ENCODE data around the gene MS4A10.

The MS4A10 gene

DNA sequence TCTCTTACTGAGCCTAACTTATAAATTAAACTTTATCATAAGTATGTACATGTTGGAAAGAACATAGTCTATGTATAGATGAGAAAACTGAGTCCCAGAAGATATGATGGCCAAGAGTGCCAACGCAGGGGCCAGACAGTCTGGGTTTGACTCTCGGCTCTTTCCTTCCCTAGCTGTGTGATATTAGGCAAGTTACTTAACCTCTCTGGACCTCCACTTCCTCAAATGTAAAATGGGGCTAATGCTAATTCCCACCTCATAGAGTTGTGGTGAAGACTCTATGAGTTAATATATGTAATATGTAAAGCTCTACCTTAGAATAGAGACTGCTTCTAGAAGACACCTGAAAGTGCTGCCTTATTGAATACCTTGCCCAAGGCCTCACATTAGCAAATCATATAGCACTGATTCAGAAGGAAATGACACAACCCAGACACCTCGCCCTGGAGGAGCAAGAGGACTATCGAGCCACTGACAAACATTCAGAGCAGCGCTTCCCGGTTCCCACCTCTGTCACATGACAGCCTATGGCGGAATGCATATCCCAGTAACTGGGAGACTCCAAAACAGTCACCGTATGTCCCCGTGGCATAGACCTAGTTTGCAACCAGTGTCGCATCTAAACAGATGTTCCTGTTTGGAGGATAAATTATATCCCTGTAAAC, 45.5 kb downstream of the MS4A10 start:
- DNase-seq = no peak

DNA sequence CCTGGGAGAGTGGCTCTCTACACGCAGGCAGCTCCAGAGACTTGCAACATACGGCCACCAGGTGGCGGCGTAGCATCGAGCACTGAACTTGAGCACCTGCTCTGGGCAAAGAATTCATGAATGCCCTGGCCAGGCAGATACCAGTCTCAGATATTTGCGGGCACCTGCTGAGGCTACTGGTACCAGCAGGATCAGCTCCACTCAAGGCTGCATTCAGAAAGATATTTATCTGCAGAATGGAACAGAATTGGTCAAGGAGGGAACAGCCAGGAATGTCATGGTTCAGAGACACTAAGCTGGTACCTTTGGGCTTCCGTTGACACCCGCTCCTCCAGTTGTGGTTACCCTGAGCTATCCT, 46.0 kb downstream of the MS4A10 start:
- DNase-seq = peak; percentile 7 to 81 (median 64)

GRCh38 chr11:60831501-60832079, 46.5 kb downstream of the MS4A10 start:
- DNase-seq = no peak

GRCh38 chr11:60834742-60835533, 49.8 kb downstream of the MS4A10 start:
- DNase-seq = no peak

GRCh38 chr11:60835534-60835846, 50.4 kb downstream of the MS4A10 start:
- no peak for DNase-seq

DNA sequence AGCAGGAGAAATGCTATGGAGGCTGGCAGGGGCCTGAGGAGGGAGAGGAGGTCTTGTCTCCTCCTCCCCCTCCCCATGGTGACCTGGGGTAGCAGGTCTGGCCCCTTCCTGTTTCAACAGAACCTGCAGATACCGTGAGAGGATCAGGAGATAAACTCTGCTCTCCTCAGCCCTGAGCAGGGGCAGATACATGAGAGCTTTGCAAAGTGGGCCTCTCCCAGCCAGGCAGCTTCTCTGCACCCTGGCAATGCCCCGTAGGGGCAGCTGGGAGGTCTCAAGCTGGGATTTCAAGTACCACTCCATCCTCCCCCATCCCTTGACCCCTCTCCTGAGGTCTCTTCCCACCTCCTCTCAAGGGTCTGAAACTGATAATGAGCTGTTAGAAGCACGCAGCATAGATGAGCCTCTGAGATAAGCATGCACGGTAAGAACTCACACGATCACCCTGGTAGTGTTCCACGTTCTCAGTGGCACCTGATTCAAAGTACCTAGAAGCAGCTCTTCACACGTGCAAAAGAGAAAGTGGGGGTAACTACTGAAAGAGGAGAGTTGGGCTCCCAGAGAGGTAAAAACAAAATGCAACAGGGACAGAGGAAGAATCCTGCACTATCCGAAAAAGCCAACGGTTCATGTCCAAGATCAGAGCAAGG, 51.9 kb downstream of the MS4A10 start:
- DNase-seq = no peak

DNA sequence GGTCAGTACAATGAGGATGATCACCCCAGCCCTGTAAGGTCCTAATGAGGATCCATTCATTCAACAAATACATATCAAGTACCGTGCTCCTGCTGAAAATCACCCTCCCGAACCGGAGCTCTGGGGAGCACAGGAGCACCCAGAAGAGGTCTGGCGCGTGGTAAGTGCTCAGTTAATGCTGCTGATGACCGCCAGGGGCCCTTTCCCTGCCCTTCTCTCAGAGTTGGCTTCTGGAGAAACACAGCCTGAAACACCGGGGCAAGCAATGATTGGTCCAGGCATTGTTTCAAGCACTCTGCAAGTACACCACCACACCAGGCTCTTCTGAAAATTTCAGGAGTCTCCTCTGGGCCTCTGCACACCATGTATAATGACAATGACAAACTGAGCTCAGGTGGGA, 53.0 kb downstream of the MS4A10 start:
- DNase-seq = no peak

DNA sequence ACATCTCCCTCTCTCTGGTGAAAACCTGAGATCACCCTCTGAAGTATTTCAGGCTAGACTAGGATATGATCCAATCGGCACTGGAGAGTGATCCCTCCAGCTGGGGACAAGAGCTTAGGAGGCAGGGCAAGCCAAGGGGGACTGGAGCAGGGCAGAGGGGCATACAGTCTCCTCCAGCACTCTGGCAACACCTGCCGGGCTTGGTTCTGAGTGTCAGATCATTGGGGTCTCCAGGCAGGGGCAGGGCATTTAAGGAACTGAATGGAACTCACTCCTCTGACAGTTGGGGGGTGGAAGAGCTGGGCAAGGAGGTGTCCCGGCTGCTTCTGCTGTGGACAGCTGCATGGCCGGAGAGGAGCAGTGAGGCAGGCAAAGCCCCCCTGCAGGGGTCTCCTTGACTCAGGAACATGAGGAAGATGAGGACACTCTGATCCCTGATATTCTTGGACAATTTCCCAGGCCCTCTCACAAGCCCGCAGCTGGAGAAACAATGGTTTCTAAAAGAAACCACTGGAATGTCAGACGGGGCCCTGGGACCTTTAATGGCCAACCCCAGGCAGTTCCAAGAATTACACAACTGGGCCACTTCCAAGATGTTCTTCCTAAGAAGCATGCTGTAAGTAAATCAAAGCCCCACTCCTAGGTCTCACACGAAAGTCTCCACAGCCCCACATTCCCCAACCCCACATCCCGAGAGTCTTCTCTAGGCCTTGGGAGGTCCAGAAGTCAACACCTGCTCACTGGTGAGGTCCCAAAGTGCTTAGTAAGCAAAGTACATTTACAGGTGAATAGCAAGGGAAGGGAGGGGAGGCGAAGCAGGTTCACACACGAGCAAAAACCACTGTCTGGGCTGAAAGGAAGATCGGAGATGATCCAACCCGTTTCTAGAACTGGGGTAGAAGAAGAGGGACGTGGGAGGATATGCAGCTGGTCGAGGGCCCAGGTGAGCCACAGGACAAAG, 55.6 kb downstream of the MS4A10 start:
- DNase-seq = peak in 1 of 14 donors; percentile 8

DNA sequence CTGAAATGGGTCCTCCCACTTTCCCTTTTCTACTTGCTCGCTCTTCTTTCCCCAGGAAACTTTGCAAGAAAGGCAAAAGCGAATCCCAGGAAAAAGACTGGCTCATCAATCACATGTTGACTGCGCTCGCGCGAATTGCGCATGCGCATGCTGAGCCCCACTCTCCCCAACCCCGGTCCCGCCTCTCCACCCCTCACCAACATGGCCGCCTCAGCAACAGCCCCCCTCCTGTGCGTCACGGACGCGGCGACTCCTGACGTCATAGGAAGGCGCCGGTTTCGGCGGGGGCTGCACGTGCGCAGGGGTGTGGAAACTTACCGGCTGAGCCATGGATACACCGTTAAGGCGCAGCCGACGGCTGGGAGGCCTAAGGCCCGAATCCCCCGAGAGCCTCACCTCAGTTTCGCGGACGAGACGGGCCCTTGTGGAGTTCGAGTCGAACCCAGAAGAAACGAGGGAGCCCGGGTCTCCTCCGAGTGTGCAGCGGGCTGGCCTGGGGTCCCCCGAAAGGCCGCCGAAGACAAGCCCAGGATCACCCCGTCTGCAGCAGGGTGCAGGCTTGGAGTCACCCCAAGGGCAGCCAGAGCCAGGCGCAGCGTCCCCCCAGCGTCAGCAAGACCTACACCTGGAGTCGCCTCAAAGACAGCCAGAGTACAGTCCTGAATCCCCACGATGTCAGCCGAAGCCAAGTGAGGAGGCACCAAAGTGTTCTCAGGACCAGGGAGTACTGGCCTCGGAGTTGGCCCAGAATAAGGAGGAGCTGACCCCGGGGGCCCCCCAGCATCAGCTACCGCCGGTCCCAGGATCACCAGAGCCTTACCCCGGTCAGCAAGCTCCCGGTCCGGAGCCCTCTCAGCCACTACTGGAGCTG, 56.9 kb downstream of the MS4A10 start, which contains the start of gene CCDC86:
TSS of gene CCDC86 (plus strand) at position 317 of the 871 bp plus-strand sequence. CDS start at position 329, 12 bp downstream.
- peak; percentile 83 to 96 (median 92) for DNase-seq

DNA sequence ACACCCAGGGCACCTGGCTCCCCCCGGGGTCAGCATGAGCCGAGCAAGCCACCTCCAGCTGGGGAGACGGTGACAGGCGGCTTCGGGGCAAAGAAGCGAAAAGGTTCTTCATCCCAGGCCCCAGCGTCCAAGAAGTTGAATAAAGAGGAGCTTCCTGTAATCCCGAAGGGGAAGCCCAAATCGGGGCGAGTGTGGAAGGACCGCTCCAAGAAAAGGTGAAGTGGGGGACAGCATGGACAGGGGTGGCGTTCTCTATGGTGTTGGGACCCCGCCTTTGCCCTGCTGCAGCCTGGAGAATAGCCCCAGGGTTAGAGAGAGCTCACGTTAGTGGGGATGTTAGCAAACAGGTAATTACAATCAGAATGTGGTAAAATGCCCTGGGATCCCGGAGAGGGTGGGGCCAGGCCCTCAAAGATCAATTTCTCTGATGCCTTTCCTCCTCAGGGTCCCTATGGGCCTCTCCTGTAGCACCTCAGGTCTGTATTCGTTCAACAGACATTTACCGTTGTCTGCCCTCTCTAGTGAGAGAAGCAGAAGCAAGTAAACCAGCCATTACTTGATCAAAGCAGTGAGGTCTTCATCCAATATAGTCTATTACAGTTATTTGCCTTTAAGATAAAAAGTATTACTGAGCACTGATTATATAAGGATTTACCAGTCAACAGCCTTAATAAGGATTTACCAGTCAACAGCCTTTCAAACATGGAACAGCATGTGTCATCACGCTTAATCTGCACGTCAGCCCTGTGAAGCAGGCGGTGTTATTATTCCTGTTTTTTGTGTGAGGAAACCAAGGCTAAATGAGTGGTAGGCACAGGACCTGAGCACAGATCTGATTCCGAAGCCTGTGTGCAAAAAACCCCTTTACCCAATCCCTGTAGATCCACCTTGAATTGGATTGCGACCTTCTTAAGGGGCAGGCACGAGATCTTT, 57.8 kb downstream of the MS4A10 start:
- DNase-seq = peak in 1 of 14 donors; percentile 38

GRCh38 chr11:60844045-60844869, 59.1 kb downstream of the MS4A10 start:
- DNase-seq = no peak

- DNase-seq = no peak
Observed at GRCh38 chr11:60844870-60845221, 59.7 kb downstream of the MS4A10 start.

DNA sequence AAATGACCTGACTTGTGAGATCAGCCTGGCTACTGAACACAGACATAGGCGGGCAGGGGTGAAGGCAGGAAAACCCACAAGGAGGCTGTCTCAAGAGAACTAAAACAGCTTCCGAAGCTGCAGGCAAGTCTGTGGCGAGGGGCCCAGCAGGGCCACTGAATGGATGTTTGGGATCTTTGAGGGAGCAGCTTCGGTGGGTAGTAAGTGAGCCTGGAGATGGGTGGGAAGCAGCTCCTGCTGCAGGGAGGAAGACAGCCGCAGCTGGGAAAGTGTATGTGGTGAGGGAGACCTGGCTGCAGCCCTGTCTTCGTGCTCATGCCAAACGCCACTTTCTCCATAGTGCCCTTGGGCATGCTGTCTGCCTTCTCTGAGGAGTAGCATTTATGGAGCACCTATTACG, 60.2 kb downstream of the MS4A10 start:
- no peak for DNase-seq

DNA sequence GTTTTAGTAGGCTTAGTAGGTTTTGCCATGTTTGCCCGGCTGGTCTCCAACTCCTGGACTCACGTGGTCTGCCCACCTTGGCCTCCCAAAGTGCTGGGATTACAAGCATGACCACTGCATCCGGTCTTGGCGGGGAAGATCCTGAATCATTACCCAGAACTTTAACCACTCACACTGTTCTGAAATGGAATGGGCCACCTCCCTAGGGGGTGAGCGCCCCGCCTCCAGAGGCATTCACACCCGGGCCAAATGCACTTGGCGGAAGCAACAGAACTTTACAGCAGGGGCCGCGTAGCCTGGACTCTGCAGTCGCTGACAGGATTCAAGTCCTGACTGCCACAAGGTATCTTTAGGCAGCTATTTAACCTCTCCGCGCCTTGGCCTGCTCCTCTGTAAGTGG, 62.1 kb downstream of the MS4A10 start:
- no peak for DNase-seq

DNA sequence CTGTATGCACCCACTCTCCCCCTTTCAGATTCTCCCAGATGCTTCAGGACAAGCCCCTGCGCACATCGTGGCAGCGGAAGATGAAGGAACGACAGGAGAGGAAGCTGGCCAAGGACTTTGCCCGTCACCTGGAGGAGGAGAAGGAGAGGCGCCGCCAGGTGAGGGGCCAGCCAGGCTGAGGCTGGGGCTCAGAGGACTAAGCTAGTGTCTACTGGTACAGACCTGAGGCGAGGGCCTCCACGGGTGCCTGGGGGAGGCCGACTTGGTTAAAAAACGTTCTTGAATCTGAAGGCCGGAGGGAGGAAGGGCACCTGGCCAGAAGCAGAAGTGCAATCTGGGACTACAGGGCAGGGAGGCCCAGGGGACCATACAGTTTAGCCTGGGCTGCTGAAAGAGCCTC, 62.8 kb downstream of the MS4A10 start:
- DNase-seq = no peak

GRCh38 chr11:60848714-60849151, 63.6 kb downstream of the MS4A10 start:
- no peak for DNase-seq

DNA sequence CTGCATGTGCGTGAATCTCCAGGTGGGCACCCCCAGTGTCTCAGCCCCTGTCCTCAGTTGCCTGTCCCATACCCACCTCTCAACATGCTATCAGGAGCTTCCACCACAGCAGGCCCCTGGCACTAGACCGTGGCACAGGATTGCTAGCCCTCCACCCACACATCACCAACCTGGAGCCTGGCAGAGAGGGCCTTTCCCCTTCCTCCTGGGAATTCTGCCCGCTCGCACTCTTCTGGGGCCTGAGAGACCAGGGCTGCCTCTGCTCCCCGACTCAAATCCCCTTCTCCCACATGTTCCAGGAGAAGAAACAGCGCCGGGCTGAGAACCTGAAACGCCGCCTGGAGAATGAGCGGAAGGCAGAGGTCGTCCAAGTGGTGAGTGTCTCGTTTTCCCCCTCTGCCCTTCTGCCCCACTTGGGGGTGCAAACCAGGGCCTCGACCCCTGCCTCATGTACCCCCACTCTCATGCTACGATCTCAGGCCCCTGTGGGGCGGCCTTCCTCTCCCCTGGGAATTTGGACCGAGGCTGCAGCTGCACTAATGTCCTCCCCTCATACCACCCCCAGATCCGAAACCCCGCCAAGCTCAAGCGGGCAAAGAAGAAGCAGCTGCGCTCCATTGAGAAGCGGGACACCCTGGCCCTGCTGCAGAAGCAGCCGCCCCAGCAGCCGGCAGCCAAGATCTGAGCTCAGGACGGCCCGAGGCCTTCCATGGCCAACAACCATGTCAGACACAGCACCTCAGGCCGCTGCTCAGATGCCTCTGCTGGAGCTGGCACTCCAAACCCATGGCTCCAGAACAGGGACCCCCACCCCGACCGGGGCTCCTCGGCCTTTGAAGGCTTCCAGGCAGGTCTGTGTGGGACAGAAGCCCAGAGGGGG, 64.7 kb downstream of the MS4A10 start:
- no peak for DNase-seq

Data from C1 segment of cervical spinal cord (tissue), 14 donors.